ENCODE data around the gene MSMB. TPM values are rescaled to one million over a fixed set of nuclear protein-coding genes. Genes with fewer than 3 reads are reported as not detected.
"Not testable (repeated sequence)": the region's sequence is repeated elsewhere in the genome, so short reads cannot be mapped to it uniquely, and the experiment has no call there.

MSMB gene
- total RNA-seq, 1 donor from 2014 or later = not detected

DNA sequence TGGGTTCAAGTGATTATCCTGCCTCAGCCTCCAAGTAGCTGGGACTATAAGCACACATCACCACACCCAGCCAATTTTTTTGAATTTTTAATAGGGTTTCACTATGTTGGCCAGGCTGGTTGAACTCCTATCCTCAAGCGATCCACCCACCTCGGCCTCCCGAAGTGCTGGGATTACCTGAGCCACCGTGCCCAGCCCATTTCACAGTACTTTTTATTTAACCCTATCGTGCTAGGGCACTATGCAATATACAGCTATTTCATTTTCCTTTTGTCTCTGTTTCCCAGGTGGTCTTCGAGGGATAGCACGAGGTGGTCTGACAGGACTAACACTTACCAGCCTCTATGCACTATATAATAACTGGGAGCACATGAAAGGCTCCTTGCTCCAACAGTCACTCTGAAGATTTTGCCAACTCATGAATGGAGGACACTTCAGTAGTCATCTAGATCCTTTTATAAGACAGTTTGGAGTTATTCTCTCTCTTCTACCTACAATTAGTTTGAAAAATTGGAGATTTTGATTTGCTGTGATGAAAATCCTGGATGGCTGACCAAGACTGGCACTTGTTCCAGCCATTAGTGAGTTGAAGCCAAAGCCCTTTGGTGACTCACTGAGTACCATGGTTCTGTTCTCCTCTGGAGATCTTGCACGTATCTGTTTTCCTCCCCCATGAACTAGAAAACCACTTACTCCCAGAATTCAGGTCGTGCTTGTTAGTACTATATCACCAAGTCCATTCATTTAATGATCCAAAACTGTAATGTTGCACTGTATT is 43.0 kb downstream of the MSMB start:
- H3K4me3 Mint-ChIP-seq = no peak overlapping the region
- H3K27ac Mint-ChIP-seq = no peak overlapping the region
- no peaks in the 10 kb centered on the region for H3K4me1 Mint-ChIP-seq
- Histone ChIP-seq H3K27ac (no peak overlapping the region), H3F3A (ENCODE audit: low read depth) (no peaks in the 10 kb centered on the region), H3K4me1 (no peaks in the 10 kb centered on the region), H3K9me3 (ENCODE audit: low read depth) (no peaks in the 10 kb centered on the region), H4K20me1 (ENCODE audit: low read depth) (no peaks in the 10 kb centered on the region), H3K9ac (no peak overlapping the region), H2AFZ (replicated peaks) (no peak overlapping the region), H3K36me3 (peaks cover 7% of the 10 kb centered on the region), H3K4me2 (no peak overlapping the region), H3K4me3 (no peak overlapping the region), H3K27me3 (no peaks in the 10 kb centered on the region), H3K79me2 (ENCODE audit: low read depth) (no peaks in the 10 kb centered on the region)
- peaks cover 32% of the 10 kb centered on the region for H3K36me3 Mint-ChIP-seq
- TF ChIP-seq EZH2phosphoT487 (IDR thresholded peaks at IDR 0.05) (no peak), EZH2 (IDR thresholded peaks at IDR 0.05) (no peak)
- TF ChIP-seq, protein P1, sequence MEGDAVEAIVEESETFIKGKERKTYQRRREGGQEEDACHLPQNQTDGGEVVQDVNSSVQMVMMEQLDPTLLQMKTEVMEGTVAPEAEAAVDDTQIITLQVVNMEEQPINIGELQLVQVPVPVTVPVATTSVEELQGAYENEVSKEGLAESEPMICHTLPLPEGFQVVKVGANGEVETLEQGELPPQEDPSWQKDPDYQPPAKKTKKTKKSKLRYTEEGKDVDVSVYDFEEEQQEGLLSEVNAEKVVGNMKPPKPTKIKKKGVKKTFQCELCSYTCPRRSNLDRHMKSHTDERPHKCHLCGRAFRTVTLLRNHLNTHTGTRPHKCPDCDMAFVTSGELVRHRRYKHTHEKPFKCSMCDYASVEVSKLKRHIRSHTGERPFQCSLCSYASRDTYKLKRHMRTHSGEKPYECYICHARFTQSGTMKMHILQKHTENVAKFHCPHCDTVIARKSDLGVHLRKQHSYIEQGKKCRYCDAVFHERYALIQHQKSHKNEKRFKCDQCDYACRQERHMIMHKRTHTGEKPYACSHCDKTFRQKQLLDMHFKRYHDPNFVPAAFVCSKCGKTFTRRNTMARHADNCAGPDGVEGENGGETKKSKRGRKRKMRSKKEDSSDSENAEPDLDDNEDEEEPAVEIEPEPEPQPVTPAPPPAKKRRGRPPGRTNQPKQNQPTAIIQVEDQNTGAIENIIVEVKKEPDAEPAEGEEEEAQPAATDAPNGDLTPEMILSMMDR (IDR thresholded peaks at IDR 0.05) = no peak
- H3K27me3 Mint-ChIP-seq (ENCODE audit: insufficient read depth, low read depth) = no peaks in the 10 kb centered on the region
- H3K9me3 Mint-ChIP-seq = no peaks in the 10 kb centered on the region
- no peak for DNase-seq (ENCODE audit: low spot score)

DNA sequence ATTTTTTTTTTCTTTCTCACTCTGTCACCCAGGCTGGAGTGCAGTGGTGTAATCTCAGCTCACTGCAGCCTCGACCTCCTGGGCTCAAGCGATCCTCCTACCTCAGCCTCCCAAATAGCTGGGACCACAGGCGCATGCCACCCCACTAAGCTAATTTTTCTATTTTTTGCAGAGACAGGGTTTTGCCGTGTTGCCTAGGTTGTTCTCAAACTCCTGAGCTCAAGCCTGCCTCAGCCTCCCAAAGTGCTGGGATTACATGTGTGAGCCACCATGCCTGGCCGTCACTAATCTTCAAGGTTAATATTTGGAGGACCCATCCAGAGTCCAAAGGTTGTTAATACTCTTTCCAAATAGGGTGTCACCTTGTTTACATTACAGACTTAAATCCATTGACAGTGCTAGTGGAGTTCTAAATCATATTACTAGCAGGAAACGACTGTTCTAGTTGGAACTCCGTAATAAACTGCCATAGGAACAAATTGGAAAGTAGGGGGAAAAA is 43.8 kb downstream of the MSMB start:
- not testable (repeated sequence) for H3K27me3 ChIP-seq; H3K27ac Mint-ChIP-seq; H2AFZ ChIP-seq (replicated peaks); H3K4me1 Mint-ChIP-seq; H4K20me1 ChIP-seq (ENCODE audit: low read depth); H3K79me2 ChIP-seq (ENCODE audit: low read depth); H3K4me1 ChIP-seq; H3K36me3 ChIP-seq; H3K4me2 ChIP-seq; DNase-seq (ENCODE audit: low spot score); H3K9ac ChIP-seq; H3K4me3 Mint-ChIP-seq; H3K4me3 ChIP-seq; H3K27ac ChIP-seq; H3F3A ChIP-seq (ENCODE audit: low read depth); H3K9me3 ChIP-seq (ENCODE audit: low read depth); H3K9me3 Mint-ChIP-seq; H3K27me3 Mint-ChIP-seq (ENCODE audit: insufficient read depth, low read depth)
- peaks cover 28% of the 10 kb centered on the region for H3K36me3 Mint-ChIP-seq

DNA sequence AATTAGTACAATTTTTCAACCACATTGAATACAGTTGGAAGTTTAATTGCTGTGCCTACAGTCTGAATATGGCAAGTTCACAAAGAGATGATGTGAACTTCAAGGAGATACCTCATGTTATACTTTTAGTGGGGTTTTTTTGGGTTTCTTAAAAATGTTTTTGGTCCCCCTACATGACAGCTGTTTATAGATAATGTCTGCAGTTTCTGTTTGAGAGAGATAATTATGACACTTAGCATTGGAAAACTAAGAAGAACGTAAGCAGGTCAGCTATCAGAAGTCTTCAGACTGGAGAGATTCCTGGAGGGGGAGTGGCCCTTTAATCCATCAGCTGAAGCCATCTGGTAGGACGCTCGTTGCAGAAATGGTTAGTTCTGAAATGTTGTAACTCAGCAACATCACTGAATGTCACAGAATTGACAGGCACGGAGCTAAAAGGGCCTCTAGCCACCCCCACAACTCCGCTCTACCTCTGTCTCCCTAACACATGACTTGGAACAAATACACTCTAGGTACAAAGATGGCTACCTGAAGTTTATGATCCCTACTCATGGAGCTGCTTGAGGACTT is 44.8 kb downstream of the MSMB start:
- Mint-ChIP-seq H3K27ac (no peak overlapping the region), H3K27me3 (ENCODE audit: insufficient read depth, low read depth) (no peaks in the 10 kb centered on the region), H3K9me3 (no peaks in the 10 kb centered on the region), H3K4me3 (no peak overlapping the region), H3K4me1 (no peaks in the 10 kb centered on the region), H3K36me3 (peaks cover 25% of the 10 kb centered on the region)
- H3K36me3 ChIP-seq = peaks cover 6% of the 10 kb centered on the region
- no peak overlapping the region for H3K9ac ChIP-seq
- no peak overlapping the region for H3K4me3 ChIP-seq
- H3K4me1 ChIP-seq = no peaks in the 10 kb centered on the region
- H2AFZ ChIP-seq (replicated peaks) = no peak overlapping the region
- H4K20me1 ChIP-seq (ENCODE audit: low read depth) = no peaks in the 10 kb centered on the region
- H3K79me2 ChIP-seq (ENCODE audit: low read depth) = no peaks in the 10 kb centered on the region
- no peaks in the 10 kb centered on the region for H3F3A ChIP-seq (ENCODE audit: low read depth)
- no peak overlapping the region for H3K4me2 ChIP-seq
- H3K27ac ChIP-seq = no peak overlapping the region
- no peak for DNase-seq (ENCODE audit: low spot score)
- no peak for TF ChIP-seq EZH2 (IDR thresholded peaks at IDR 0.05)
- TF ChIP-seq, protein P1 (IDR thresholded peaks at IDR 0.05) = no peak
- no peak for TF ChIP-seq EZH2phosphoT487 (IDR thresholded peaks at IDR 0.05)
- H3K27me3 ChIP-seq = no peaks in the 10 kb centered on the region
- no peaks in the 10 kb centered on the region for H3K9me3 ChIP-seq (ENCODE audit: low read depth)

DNA sequence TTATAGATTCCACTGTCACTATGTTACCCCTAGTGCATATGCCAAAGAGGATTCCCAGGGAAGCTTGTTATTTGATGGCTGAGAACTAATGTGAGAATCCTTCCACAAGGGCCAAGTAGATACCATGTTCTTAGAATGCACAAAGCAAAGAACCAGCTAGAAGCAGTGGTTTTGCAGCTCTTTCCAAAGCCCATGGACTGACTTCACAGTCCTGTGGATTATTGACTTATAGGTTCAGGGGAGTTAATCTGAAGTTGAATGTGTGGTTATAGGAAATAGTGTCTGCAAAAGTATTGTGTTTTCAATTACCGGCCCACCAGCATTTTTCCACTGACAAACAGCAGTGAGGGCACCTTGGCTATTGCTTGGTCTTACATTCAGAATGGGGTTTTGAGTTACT is 45.5 kb downstream of the MSMB start:
- no peak overlapping the region for H3K27ac Mint-ChIP-seq
- H3K27me3 Mint-ChIP-seq (ENCODE audit: insufficient read depth, low read depth) = no peaks in the 10 kb centered on the region
- Histone ChIP-seq H3K27ac (no peak overlapping the region), H3K9ac (no peak overlapping the region), H3K4me1 (no peaks in the 10 kb centered on the region), H4K20me1 (ENCODE audit: low read depth) (no peaks in the 10 kb centered on the region), H3K27me3 (no peaks in the 10 kb centered on the region), H3K9me3 (ENCODE audit: low read depth) (no peaks in the 10 kb centered on the region), H3K4me2 (no peak overlapping the region), H3K4me3 (no peak overlapping the region), H3K36me3 (peaks cover 5% of the 10 kb centered on the region), H3K79me2 (ENCODE audit: low read depth) (no peaks in the 10 kb centered on the region), H3F3A (ENCODE audit: low read depth) (no peaks in the 10 kb centered on the region), H2AFZ (replicated peaks) (no peak overlapping the region)
- H3K4me3 Mint-ChIP-seq = no peak overlapping the region
- H3K9me3 Mint-ChIP-seq = no peaks in the 10 kb centered on the region
- peaks cover 25% of the 10 kb centered on the region for H3K36me3 Mint-ChIP-seq
- H3K4me1 Mint-ChIP-seq = no peaks in the 10 kb centered on the region
- TF ChIP-seq, protein P1 (IDR thresholded peaks at IDR 0.05) = no peak
- TF ChIP-seq EZH2phosphoT487 (IDR thresholded peaks at IDR 0.05) (no peak), EZH2 (IDR thresholded peaks at IDR 0.05) (no peak)
- no peak for DNase-seq (ENCODE audit: low spot score)

DNA sequence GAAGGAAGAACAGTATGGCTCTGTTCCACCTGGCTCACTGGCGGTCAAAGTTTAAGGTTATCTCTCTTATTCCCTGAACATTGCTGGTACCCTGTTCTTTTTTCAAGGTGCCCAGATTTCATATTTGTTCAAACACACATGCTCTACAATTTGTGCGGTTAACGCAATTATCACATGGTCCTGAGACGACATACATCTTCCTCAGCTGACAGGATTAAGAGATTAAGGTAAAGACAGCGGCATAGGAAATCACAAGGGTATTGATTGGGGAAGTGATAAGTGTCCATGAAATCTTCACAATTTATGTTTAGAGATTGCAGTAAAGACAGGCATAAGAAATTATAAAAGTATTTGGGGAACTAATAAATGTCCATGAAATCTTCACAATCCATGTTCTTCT is 46.1 kb downstream of the MSMB start:
- H3K4me3 ChIP-seq; H2AFZ ChIP-seq (replicated peaks); H3K36me3 ChIP-seq; H3K27ac ChIP-seq; H3K27me3 Mint-ChIP-seq (ENCODE audit: insufficient read depth, low read depth); H3K9me3 Mint-ChIP-seq; H3K4me1 ChIP-seq; H3F3A ChIP-seq (ENCODE audit: low read depth); H3K9me3 ChIP-seq (ENCODE audit: low read depth); DNase-seq (ENCODE audit: low spot score); H3K9ac ChIP-seq; H3K4me2 ChIP-seq; H3K4me3 Mint-ChIP-seq; H4K20me1 ChIP-seq (ENCODE audit: low read depth); H3K4me1 Mint-ChIP-seq; H3K27ac Mint-ChIP-seq; H3K79me2 ChIP-seq (ENCODE audit: low read depth); H3K27me3 ChIP-seq: not testable (repeated sequence)
- peaks cover 25% of the 10 kb centered on the region for H3K36me3 Mint-ChIP-seq
